Measurements from ENCODE around the gene CRMP1. TPM values are rescaled to one million over a fixed set of nuclear protein-coding genes. Genes with fewer than 3 reads are reported as not detected.

The CRMP1 gene
- total RNA-seq, 1 experiment from 2014 or later, result 77.5 TPM

DNA sequence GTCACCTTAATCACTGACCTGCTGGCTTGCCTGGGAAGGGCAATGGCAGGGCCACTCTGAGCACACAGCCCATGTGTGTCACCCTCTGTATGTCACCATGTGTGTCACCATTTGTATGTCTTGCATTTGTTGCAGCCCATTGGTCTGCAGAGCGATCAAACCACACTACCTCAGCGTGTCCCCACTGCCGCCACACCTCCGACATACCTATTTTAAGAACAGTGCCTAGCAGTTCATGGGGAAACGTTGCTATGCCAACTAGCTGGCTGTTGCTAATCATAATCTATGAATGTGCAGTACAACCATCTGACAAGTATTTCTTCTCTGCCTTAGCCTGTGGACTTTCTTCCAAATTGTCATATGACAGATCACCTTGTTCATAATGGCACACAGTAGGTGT lies 8.0 kb upstream of the CRMP1 start:
- TF ChIP-seq CTCF (conservative IDR thresholded peaks at IDR 0.05; ENCODE audit: low read depth, low read length) (no peak), EZH2 (IDR thresholded peaks at IDR 0.05; ENCODE audit: borderline replicate concordance, low read depth, low read length, poor library complexity, severe bottlenecking) (no peak)
- Histone ChIP-seq H3K4me3 (ENCODE audit: low read depth, low read length, poor library complexity, severe bottlenecking) (no peak overlapping the region), H3K9me3 (ENCODE audit: low read depth, low read length, poor library complexity, severe bottlenecking) (no peaks in the 10 kb centered on the region), H3K36me3 (ENCODE audit: insufficient read depth, low read length, poor library complexity, severe bottlenecking) (no peaks in the 10 kb centered on the region), H3K27me3 (replicated peaks; ENCODE audit: insufficient read depth, low read depth, low read length, poor library complexity) (peaks cover 3% of the 10 kb centered on the region), H3K27ac (ENCODE audit: low read depth, low read length, poor library complexity, severe bottlenecking) (no peak overlapping the region), H3K4me1 (ENCODE audit: insufficient read depth, low read length, poor library complexity, severe bottlenecking) (peaks cover 2% of the 10 kb centered on the region)
- ChIA-PET CTCF (no interaction called here), POLR2A (ENCODE audit: low non-redundant PET) (no interaction called here)
- no peak for DNase-seq (ENCODE audit: low spot score)
- no TSS peak for BruUV-seq (replicated peaks)
- intact Hi-C loops (cut with micrococcal nuclease; ENCODE audit: unreplicated experiment), result no loop called here

- POLR2A ChIA-PET (ENCODE audit: low non-redundant PET), result no interaction called here
- CTCF ChIA-PET, result no interaction called here
- BruUV-seq (replicated peaks), result no TSS peak
- TF ChIP-seq CTCF (conservative IDR thresholded peaks at IDR 0.05; ENCODE audit: low read depth, low read length) (no peak), EZH2 (IDR thresholded peaks at IDR 0.05; ENCODE audit: borderline replicate concordance, low read depth, low read length, poor library complexity, severe bottlenecking) (no peak)
- Histone ChIP-seq H3K27ac (ENCODE audit: low read depth, low read length, poor library complexity, severe bottlenecking) (no peak overlapping the region), H3K27me3 (replicated peaks; ENCODE audit: insufficient read depth, low read depth, low read length, poor library complexity) (no peaks in the 10 kb centered on the region), H3K4me1 (ENCODE audit: insufficient read depth, low read length, poor library complexity, severe bottlenecking) (no peaks in the 10 kb centered on the region), H3K4me3 (ENCODE audit: low read depth, low read length, poor library complexity, severe bottlenecking) (no peak overlapping the region), H3K9me3 (ENCODE audit: low read depth, low read length, poor library complexity, severe bottlenecking) (no peaks in the 10 kb centered on the region), H3K36me3 (ENCODE audit: insufficient read depth, low read length, poor library complexity, severe bottlenecking) (no peaks in the 10 kb centered on the region)
- intact Hi-C loops (cut with micrococcal nuclease; ENCODE audit: unreplicated experiment), result no loop called here
- no peak for DNase-seq (ENCODE audit: low spot score)
These were observed 7.0 kb upstream of the CRMP1 start for GRCh38 chr4:5899881-5900280.

DNA sequence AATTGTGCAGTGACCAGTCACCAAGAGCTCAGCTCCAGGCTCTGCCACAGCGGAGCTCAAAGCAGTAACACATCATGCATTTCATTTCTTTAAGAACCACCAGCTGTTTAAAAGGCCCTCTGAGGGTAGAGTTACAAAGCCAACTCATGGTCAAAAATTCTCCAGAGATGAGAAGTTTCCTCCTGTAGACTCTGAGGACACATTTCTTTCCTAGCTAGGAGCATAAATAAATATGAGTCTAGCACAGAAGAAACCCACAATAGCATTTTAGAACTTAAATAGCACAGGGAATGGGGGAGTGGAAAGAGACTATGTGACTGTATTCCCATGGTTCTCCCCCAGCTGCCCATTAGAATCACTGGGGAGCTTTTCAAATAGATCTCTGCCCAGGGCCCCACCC lies 6.5 kb upstream of the CRMP1 start:
- no peak for TF ChIP-seq EZH2 (IDR thresholded peaks at IDR 0.05; ENCODE audit: borderline replicate concordance, low read depth, low read length, poor library complexity, severe bottlenecking)
- TF ChIP-seq CTCF (conservative IDR thresholded peaks at IDR 0.05; ENCODE audit: low read depth, low read length), result no peak
- POLR2A ChIA-PET (ENCODE audit: low non-redundant PET), result no interaction called here
- Histone ChIP-seq H3K27me3 (replicated peaks; ENCODE audit: insufficient read depth, low read depth, low read length, poor library complexity) (no peaks in the 10 kb centered on the region), H3K4me1 (ENCODE audit: insufficient read depth, low read length, poor library complexity, severe bottlenecking) (peaks cover under 1% of the 10 kb centered on the region), H3K27ac (ENCODE audit: low read depth, low read length, poor library complexity, severe bottlenecking) (no peak overlapping the region), H3K4me3 (ENCODE audit: low read depth, low read length, poor library complexity, severe bottlenecking) (no peak overlapping the region), H3K9me3 (ENCODE audit: low read depth, low read length, poor library complexity, severe bottlenecking) (no peaks in the 10 kb centered on the region), H3K36me3 (ENCODE audit: insufficient read depth, low read length, poor library complexity, severe bottlenecking) (no peaks in the 10 kb centered on the region)
- no peak for DNase-seq (ENCODE audit: low spot score)
- BruUV-seq (replicated peaks), result no TSS peak
- CTCF ChIA-PET, result no interaction called here
- intact Hi-C loops (cut with micrococcal nuclease; ENCODE audit: unreplicated experiment), result no loop called here

Data from A673 (cell line).